SU-DHL-6 (cell line): Measurements from ENCODE around the gene KLF15.

Source experiments
- EZH2phosphoT487 ChIP-seq: fragments of 200-600 bp; sonication (generic), shearing (Covaris generic); conservative IDR thresholded peaks from 2 replicates; pipeline ENCODE4 v1.6.1; 2018; ENCODE audit warnings: mild to moderate bottlenecking, antibody characterized with exemption, low read length, moderate library complexity, mixed read lengths
- TF ChIP-seq, protein P1 (sequence below): fragments of 200-600 bp; sonication (generic); IDR thresholded peaks from one replicate; pipeline ENCODE4 v1.5.1; 2017; ENCODE audit warnings: antibody characterized with exemption, mild to moderate bottlenecking, low read length, moderate library complexity; ENCODE audit not compliant: insufficient read depth, poor library complexity, severe bottlenecking

DNA sequence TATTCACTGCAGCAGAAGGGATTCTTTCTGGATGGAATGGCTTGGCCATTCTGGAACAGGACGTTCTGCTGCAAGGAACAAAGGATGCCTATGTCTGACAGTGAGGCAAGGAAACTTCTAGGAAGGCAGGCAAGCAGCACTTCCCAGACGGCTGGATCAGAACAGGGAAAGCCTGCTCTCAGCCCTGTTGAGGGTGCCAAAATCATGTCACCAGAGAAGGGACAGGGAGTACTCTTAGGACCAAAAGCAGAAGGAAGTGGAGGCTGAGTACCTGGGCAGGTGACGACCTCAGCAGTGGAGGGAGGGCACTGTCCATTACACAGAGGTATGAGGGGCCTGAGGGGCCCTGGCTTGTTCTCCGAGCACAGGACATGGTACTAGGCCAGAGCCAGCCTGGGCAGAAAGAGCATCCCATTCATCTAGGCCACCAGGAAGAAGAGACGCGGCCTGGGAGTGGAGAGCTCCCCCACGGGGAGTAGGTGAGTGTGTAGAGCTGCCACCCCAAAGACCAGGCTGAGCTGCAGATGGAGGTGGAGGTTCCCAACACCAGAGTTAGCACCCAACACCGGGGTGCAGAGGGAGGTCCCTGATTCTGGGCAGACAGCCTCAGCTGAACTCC lies 9.6 kb downstream of the KLF15 start:
- TF ChIP-seq, protein P1, sequence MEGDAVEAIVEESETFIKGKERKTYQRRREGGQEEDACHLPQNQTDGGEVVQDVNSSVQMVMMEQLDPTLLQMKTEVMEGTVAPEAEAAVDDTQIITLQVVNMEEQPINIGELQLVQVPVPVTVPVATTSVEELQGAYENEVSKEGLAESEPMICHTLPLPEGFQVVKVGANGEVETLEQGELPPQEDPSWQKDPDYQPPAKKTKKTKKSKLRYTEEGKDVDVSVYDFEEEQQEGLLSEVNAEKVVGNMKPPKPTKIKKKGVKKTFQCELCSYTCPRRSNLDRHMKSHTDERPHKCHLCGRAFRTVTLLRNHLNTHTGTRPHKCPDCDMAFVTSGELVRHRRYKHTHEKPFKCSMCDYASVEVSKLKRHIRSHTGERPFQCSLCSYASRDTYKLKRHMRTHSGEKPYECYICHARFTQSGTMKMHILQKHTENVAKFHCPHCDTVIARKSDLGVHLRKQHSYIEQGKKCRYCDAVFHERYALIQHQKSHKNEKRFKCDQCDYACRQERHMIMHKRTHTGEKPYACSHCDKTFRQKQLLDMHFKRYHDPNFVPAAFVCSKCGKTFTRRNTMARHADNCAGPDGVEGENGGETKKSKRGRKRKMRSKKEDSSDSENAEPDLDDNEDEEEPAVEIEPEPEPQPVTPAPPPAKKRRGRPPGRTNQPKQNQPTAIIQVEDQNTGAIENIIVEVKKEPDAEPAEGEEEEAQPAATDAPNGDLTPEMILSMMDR = no peak
- no peak for TF ChIP-seq EZH2phosphoT487
